ENCODE data around the gene TAOK1.
A peak's percentile ranks its signal among the peaks of the same experiment; 100 is the strongest.
"Not testable (repeated sequence)": the region's sequence is repeated elsewhere in the genome, so short reads cannot be mapped to it uniquely, and the experiment has no call there.

The TAOK1 gene

DNA sequence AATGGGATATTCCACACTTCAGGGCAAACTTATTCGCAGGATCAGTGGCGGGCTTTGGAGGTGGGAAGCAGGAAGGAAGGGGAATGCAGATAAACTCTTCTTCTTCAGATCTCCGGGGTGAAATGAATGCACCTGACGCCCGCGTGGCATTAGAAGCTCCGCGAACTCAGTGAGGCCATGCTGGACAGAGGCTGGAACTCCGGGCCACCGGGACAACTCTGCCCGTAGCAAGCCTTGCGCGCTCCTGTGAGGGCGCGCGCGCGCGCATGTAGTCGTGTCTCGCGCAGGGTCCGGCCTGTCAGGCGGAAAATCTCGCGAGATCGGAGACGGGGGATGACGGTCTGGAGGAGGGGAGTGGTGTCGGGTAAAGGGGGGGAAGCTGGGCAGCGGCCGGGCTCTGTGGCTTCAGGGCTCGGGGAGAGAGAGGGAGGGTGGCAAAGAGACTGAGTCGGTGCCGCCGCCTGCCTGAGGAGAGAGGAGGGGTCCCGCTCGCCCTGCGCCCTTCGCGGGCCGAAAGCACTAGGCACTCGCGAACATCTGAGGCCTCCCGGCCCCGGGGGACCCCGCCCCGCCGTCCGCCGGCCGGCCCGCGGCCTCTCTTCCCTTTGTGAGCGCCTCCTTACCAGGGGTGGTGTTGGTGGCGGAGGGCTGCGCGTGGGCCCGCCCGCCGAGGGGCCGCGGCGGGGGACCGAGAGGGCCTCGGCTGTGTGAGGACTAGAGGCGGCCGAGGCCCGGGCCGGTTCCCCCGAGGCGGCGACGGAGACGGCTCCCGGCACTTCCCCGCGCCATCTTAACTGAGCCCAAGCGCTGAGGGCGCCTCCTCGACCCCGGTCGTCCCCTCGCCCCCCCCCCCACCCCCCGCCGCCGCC, at the start of gene TAOK1:
TAOK1 (plus strand) TSS at position 382 of the 869 bp plus-strand sequence. CDS start 61,186 bp downstream, outside the sequence.
- peak; percentile 81 for DNase-seq (ENCODE audit: low read depth)

DNA sequence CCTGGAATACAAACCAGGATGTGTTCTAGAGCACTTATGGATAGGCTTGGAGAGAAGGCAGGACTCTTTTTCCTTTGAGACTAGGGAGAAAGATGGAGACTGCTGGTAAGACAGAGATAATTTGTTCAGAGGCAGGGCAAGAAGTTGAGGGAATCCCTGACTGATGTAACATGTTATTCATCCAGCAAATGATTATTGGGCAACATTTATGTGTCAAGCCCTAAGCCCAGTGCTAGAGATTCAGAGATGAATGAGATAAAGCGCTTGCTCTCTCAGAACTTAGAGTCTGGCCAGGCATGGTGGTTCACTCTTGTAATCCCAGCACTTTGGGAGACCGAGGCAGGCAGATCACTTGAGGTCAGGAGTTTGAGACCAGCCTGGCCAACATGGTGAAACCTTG, 48.4 kb upstream of the TAOK1 start:
- no peak for DNase-seq (ENCODE audit: low read depth)

DNA sequence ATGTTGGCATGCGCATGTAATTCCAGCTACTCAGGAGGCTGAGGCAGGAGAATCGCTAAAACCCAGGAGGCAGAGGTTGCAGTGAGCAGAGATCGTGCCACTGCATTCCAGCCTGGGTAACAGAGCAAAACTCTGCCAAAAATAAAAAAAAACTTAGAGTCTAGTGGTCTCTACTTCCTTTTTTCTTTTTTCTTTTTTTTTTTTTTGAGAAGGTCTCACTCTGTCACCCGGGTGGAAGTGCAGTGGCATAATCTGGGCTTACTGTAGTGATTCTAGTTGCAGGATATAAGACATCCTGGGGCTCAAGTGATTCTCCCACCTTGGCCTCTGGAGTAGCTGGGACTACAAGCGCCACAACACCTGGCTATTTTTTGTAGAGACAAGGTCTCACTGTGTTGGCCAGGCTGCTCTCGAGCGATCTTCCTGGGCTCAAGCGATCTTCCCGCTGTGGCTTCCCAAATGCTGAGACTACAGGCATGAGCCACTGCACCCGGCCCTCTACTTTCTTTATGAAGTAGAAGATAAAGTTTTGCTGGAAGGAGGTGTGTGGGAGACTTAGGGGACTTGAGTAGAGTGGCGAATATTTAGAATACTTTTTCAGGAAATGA, 47.9 kb upstream of the TAOK1 start:
- DNase-seq (ENCODE audit: low read depth): no peak

DNA sequence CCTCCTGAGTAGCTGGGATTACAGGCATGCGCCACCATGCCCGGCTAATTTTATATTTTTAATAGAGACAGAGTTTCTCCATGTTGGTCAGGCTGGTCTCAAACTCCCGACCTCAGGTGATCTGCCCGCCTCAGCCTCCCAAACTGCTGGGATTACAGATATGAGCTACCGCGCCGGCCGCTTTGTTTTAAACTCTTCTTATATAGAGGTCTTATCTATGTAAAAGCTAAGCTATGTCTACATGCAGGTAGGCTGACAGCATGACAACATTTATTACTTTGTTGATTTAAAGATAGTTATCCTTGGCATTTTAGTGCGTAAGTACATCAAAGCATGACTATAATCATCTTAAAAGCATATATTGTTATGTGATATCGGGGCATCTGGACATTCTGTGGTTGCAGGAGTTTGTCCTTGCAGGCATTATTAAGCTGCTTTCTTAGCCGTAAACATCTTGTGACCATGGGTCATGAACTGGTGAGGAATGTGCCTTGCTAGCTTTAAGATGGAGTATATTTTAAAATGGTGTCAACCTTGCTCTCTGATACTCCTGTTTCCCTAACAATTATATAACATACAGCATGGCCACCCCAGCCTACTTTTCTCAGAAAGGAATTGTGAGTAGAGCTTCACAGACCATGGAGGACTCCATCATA, 45.8 kb upstream of the TAOK1 start:
- no peak for DNase-seq (ENCODE audit: low read depth)

DNA sequence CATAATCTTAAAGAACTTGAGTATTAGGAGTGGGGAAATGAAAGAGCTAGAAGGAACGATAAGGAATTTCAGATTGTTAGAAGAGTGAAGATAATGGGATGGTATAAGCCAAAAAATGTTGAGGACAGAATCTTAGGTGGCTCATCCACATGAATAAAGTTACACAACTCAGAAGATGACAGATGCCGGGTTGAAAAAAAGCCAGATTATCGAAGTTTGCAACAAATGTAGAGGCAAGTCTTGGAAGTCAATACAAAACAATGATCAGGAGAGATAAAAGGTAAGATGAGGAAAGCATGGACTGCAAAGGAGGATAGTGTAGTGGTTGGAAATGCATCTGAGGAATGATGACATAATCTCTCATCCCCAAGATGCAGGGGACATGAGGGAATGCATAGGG, 45.1 kb upstream of the TAOK1 start:
- DNase-seq (ENCODE audit: low read depth): no peak

DNA sequence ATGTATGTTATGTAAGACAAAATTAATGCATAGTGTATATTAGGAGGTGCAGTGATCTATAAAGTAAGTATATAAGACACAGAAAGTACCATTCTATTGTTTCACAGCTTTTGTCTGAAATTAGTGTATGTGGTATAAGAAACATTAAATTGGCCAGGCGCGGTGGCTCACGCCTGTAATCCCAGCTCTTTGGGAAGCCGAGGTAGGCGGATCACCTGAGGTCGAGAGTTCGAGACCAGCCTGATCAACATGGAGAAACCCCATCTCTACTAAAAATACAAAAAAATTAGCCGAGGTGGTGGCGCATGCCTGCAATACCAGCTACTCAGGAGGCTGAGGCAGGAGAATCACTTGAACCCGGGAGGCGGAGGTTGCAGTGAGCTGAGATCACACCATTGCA, 44.7 kb upstream of the TAOK1 start:
- not testable (repeated sequence) for DNase-seq (ENCODE audit: low read depth)

DNA sequence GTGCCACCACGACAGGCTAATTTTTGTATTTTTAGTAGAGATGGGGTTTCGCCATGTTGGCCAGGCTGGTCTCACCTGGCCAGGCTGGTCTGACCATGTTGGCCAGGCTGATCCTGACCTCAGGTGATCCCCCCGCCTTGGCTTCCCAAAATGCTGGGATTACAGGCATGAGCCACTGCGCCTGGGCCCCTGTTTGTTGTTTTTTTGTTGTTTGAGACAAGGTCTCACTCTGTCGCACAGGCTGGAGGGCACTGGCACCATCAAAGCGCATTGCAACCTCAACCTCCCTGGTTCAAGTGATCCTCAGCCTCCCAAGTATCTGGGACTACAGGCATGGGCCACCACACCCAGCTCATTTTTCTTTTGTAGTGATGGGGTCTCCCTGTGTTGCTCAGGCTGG, 43.7 kb upstream of the TAOK1 start:
- no peak for DNase-seq (ENCODE audit: low read depth)

DNA sequence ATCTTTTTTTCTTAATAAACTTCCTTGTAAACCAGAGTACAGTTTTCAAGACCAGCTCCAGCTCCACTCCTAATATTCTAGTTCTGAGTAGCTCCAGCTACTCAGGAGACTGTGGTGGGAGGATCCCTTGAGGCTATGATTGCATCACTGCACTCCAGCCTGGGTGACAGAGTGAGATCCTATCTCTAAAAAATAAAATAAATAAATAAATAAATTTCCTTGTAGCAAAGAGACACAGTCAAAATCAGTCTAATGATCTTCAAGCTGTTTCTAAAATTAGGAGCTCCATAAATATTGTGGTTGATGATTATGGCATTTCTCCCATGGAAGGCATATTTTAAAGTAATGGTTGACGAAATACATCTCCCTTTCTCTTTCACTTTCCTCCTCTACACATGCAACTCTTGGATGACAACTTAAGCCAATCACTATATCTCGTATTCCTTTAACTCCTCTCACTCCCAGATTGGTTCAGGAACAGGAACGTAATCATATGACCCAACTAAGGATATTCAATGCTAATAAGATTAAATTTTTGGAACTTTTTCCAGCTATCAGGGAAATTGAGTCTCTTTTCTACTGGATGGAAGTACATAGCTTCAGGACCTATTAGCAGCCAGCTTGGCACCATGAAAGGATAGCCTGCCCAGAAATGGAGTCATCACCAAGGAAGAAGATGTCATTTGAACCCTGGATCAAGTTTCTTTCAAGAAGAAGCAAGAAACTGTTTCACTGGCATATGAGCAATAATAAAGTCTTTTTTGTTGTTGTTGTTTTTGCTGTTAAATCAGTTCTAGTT, 42.1 kb upstream of the TAOK1 start:
- no peak for DNase-seq (ENCODE audit: low read depth)

DNA sequence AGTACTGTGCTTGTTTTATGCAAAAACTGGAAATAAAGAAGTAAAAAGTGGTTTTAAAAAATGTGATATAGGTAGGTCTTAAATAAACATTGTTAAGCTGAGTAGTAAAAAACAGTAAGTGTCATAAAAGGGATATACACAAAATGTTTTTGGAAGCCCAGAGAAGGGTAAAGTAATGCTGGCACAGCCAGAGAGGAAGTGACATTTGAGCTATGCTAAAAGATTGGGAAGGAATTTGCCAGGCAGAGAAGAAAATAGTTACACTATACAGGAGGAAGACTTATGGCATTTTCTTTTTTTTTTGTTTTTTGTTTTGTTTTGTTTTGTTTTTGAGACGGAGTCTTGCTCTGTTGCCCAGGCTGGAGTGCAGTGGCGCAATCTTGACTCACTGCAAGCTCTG, 40.8 kb upstream of the TAOK1 start:
- no peak for DNase-seq (ENCODE audit: low read depth)

DNA sequence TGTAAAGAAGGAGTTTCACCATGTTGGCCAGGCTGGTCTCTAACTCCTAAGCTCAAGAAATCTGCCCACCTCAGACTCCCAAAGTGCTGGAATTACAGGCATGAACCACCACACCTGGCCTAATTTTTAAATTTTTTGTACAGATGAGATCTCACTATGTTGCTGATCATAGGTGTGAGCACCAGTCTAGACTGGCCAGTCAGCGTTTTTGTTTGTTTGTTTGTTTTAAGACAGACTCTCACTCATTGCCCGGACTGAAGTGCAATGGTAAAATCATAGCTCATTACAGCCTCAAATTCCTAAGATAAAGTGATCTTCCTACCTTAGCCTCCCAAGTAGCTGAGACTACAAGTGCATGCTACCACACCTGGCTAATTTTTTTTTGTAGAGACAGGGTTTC, 38.0 kb upstream of the TAOK1 start:
- no peak for DNase-seq (ENCODE audit: low read depth)

DNA sequence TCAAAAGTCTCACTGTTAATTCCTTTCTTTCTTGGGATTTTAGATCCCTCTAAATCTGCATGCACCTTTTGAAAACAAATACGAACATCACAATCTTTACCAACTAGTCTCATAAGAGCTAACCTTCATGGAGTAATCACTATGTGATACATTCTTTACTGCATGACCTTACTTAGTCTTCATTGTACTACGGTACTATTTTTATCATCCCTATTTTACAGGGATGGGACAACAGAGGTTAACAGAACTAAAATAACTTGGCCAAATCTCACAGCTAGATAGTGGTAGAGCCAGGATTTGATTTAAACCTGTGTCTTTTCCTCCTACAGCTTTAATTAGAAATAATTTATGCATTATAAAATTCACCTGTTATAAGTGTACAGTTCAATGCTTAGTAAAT, 32.9 kb upstream of the TAOK1 start:
- no peak for DNase-seq (ENCODE audit: low read depth)

DNA sequence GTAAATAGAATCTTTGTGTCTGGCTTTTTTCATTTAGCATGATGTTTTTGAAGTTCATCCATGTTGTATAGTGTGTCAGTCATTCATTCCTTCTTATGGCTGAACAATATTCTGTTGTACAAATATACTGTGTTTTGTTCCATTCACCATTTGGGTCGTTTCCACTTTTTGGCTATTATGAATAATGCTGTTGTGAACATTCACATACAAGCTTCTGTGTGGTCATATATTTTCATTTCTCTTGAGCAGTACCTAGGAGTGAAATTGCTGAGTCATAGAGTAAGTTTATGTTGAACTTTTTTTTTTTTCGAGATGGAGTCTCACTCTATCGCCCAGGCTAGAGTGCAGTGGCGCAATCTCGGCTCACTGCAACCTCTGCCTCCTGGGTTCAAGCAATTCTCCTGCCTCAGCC, 32.3 kb upstream of the TAOK1 start:
- no peak for DNase-seq (ENCODE audit: low read depth)

DNA sequence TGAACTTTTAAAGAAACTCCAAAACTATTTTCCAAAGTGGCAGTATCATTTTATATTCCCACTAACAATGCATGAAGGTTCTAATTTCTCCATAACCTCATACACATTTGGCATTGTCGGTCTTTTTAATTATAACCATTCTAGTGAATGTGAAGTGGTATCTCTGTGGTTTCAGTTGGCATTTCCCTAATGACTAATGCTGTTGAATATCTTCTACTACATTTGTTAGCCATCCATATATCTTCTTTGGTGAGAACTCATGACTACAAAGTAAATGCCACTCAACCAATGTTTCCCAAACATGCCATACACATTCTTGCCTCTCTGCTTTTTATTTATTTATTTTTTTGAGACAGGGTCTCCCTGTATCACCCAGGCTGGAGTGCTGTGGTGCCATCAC, 31.7 kb upstream of the TAOK1 start:
- peak; percentile 19 for DNase-seq (ENCODE audit: low read depth)

DNA sequence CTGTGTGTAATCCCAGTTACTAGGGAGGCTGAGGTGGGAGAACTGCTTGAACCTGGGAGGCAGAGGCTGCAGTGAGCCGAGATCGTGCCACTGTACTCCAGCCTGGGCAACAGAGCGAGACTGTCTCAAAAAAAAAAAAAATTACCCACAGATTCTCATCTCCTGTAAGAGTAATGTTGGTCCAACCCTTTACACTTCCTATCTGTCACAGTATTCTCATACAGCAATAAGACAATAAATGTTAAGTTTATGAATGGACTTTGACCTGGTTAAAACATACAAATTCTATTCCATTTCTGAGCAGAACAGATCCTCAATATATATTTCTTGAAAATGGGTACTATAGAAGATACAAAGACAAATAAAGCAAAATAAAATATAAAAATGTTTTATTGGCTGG, 30.4 kb upstream of the TAOK1 start:
- DNase-seq (ENCODE audit: low read depth): no peak

DNA sequence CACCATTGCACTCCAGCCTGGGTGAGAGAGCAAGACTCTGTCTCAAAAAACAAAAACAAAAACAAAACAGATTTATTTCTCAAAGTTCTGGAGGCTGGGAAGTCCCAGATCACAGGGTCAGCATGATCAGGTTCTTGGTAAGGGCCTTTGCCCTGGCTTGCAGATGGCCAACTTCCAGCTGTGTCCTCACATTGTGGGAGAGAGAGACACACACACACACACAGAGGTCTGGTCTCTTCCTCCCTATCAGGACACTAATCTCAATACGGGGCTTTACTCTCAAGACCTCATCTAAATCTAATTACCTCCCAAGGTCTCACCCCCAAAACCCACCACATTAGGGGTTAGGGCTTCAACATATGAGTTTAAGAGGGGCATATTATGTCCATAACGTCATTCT, 26.4 kb upstream of the TAOK1 start:
- DNase-seq (ENCODE audit: low read depth): no peak

DNA sequence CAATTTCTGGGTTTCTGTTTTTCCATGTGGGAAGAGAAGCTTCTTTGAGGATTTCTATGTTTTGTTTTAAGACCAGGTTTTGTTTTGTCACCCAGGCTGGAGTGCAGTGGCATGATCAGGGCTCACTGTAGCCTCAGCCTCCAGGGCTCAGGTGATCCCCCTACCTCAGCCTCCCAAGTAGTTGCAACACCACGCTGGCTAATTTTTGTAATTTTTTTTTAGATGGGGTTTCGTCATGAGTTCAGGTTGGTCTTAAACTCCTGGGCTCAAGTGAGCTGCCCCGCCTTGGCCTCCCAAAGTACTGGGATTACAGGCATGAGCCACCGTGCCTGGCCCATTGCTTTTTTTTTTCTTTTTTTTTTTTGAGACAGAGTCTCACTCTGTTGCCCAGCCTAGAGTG, 25.5 kb upstream of the TAOK1 start:
- no peak for DNase-seq (ENCODE audit: low read depth)

DNA sequence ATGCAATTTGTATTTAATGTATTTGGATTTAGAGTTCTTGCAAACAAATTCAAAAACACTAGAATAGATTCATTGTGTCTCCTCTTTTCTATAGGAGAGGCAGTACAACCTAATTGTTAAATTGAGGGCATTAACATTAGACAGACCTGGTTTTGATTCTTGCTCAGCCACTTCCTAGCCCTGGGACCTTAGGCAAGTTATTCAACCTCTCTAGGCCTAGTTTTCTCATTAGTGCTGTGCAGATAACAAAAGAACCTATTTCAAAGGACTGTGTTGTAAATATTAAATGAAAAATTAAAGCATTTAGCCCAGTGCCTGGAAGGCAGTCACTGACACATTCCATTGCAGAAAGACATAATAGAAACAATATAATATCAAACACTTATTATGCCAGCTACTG, 22.0 kb upstream of the TAOK1 start:
- no peak for DNase-seq (ENCODE audit: low read depth)

DNA sequence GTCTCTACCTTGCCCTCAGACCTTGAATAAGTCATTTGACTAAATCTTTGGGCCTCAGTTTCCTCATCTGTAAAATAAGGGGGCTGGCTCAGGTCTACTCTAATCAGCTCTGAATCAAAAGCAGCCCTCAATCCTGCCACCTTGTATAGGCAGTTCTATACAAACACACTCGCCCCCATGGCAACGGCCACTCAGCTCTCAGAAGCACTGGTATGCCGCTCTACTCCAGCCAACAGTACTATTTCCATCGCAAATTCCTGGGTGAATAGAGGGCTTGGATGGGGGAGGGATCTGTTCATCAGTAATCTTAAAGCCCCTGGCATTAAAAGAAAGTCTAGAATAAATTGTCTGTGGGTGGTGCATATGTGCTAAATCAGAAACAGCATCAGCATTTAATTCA, 21.2 kb upstream of the TAOK1 start:
- no peak for DNase-seq (ENCODE audit: low read depth)

DNA sequence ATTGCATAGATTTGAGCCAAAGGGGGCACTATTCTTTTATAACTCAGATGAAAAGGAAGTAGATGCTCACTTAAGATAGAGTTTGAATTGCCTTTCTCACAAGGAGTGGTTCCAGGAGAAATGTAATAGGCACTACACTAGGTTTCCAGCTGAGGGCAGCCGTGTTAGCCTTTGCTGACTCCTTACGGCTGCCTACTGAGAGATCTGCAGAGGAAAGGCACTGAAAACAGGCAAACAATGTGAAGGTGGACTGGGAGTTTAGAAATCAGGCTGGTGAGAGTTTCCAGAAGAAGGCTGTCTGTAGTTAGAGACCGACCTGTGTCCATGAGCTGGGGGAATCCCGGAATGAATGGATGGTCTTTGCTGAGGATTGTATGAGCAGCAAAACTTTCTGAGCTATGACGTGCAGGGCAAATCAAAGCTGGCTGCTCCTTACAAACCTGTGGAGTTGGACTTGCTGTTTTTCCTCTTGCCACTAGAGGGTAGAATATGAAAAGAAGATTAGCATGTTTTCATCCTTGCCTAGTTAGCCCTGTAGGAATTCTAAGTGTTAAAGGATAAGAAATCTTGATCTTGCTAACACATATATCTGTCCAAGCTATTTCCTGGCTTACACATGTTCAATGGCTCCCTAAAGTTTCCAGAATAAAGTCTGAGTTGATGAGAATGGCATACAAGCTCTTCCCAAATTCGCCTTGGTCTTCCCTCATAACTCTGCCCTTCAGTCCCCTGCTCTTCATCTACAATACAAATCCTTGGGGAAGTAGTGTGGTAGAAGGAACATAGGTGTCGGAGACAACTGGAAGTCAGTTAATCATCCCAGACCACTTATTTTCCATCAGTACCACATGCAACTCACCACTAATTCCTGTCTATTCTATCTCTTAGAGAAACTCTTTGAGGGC, 20.1 kb upstream of the TAOK1 start:
- DNase-seq (ENCODE audit: low read depth): peak; percentile 71

DNA sequence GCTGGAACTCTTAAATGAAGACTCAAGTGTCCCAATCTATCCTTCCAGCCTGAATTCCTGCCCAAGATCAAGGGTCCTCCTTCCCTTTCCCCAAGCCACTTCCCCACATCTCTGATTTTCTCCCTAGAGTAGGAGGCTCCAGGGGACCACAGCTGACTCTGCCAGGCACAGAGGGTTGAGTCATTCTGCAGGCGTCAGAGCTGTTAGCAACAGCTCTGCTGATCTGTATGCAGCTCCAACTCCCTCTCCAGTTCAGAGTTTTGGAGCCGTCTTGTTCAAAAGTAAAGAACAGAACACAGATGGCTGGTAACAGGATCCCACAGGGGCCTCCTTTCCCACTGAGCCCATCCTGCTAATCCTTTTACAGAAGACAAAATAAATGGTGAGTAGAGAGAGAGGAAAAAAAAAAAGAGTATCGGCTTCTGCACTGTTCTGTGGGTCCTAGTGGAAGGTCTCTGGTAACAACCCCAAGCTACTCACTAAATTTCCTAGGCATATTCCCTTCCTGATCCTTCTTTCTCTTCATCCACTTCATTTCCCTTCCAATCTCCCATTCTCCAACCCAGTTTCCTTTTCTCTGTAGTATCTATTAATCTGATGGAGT, 13.4 kb upstream of the TAOK1 start:
- DNase-seq (ENCODE audit: low read depth): no peak

DNA sequence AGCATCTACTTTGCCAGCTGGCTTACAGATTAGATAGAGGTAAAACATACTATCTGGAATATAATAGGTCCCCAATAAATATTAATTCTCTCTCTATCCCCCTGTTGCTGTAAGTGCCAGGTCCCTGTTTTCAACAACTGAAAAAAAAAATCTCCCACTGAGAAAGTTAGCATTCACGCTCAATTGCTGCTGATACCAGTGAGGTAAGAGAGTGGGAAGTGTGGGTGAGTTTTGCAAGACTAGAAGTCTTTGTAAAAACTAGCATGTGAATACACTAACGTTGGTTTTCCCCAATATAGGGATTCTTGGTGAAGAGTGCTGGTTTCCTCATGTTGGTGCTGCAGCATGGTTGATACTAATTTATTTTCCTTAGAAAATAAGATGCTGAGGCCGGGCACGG, 11.7 kb upstream of the TAOK1 start:
- DNase-seq (ENCODE audit: low read depth): no peak

Data from HS-5 (cell line).